WI38 (cell line): ENCODE results near the gene RGS1.

Experiments used
- H3K4me3 ChIP-seq: 2 replicates; pipeline ENCODE4 v1.5.1; 2011; ENCODE audit warnings: low read depth, mild to moderate bottlenecking, control low read depth, low read length
- TF ChIP-seq, protein P1 (sequence below): IDR thresholded peaks from 2 replicates; pipeline ENCODE4 v1.5.1; 2012; ENCODE audit warnings: low read depth, mild to moderate bottlenecking, control low read depth, low read length

The RGS1 gene

DNA sequence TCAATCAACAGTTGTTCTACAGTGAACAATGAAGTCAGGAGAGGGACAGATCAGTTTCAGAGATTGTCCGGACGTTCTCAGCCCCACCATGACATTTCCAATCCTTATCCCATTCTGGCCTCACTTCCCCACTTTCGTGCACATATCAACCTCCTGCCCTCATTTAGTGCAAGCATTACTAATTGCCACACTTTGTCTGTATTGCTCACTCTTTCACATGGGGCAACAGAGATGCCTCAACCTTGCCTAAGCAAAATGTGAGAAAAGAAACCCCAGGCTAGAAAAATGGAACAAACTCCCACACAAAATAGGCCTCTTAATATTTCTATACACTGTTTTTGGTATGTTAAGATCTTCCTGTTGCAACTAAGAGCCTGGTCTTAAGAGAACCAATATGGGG is 8.9 kb upstream of the RGS1 start:
- TF ChIP-seq, protein P1, sequence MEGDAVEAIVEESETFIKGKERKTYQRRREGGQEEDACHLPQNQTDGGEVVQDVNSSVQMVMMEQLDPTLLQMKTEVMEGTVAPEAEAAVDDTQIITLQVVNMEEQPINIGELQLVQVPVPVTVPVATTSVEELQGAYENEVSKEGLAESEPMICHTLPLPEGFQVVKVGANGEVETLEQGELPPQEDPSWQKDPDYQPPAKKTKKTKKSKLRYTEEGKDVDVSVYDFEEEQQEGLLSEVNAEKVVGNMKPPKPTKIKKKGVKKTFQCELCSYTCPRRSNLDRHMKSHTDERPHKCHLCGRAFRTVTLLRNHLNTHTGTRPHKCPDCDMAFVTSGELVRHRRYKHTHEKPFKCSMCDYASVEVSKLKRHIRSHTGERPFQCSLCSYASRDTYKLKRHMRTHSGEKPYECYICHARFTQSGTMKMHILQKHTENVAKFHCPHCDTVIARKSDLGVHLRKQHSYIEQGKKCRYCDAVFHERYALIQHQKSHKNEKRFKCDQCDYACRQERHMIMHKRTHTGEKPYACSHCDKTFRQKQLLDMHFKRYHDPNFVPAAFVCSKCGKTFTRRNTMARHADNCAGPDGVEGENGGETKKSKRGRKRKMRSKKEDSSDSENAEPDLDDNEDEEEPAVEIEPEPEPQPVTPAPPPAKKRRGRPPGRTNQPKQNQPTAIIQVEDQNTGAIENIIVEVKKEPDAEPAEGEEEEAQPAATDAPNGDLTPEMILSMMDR = no peak
- no peak overlapping the region for H3K4me3 ChIP-seq

GRCh38 chr1:192568063-192568462 is 7.5 kb upstream of the RGS1 start:
- TF ChIP-seq, protein P1 = no peak
- H3K4me3 ChIP-seq = no peak overlapping the region

GRCh38 chr1:192571668-192572067 is 3.9 kb upstream of the RGS1 start:
- H3K4me3 ChIP-seq = no peak overlapping the region
- TF ChIP-seq, protein P1 = no peak

GRCh38 chr1:192573499-192573898 is 2.1 kb upstream of the RGS1 start:
- TF ChIP-seq, protein P1 = no peak
- H3K4me3 ChIP-seq = no peak overlapping the region

DNA sequence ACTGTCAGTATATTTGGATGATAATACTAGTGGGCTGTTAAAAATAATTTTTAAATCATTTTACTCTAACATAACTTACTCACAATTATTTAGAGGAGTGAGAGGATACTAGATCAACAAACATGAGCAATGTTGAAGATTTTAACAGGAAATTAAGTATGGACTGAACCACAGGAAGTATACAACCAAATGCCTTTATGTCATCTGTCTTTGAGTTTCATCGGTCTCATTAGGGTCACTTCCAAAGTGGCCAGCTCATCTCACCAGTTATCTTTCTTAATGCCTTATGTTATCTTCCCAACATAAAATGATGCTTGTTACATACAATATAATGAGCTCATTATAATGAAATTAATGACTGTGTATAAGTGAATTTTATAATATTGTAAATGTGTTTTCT is 1.5 kb upstream of the RGS1 start:
- no peak overlapping the region for H3K4me3 ChIP-seq
- TF ChIP-seq, protein P1 = no peak

GRCh38 chr1:192576190-192577144 is 894 bp downstream of the RGS1 start:
- no peak overlapping the region for H3K4me3 ChIP-seq
- TF ChIP-seq, protein P1 = no peak

DNA sequence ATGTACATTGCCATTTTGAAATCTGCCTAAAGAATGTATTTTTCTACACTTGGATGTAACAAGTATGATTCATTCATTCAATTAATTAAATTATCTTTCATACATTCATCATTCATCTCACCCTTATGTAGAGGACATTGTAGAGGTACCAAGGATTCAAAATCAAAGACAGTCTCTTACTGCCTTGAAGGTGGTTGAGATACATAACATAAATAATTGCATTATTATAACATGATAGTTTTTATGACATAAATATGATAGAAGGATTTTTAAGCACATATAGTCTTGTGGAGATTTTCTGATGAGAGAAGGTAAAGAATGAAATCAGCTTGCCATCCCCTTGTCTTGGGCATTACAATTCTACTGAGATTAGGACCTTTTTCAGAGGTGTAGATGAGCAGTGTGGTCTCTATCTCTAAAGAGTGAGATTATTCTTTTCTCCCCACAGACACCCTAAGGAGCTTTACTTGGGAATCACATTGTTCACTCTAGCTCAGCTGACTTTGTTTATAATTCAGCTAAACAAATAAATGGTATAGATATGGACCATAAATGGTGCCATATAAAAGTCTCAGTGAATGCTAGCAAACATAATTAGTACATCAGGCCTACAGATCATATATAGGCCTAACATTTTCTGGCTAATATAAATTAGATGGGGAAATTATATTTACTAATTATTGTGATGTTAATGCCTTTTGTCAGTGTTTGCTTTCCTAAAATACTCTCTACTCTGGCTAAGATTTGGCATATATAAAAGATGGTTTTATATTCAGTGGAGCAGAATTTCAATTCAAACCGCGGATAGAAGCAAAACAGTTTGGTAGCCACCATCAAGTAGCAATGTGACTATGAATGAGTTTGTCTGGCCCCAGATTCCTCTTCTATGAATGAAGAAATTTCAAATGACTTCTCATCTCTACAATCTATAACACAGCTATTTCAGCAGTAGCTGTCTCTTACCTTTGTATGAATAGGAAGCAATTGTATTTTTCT is 1.9 kb downstream of the RGS1 start:
- no peak overlapping the region for H3K4me3 ChIP-seq
- TF ChIP-seq, protein P1 = no peak
